ENCODE results near the gene CPB2. TPM values are rescaled to one million over a fixed set of nuclear protein-coding genes. Genes with fewer than 3 reads are reported as not detected.

The CPB2 gene, protein sequence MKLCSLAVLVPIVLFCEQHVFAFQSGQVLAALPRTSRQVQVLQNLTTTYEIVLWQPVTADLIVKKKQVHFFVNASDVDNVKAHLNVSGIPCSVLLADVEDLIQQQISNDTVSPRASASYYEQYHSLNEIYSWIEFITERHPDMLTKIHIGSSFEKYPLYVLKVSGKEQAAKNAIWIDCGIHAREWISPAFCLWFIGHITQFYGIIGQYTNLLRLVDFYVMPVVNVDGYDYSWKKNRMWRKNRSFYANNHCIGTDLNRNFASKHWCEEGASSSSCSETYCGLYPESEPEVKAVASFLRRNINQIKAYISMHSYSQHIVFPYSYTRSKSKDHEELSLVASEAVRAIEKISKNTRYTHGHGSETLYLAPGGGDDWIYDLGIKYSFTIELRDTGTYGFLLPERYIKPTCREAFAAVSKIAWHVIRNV
- total RNA-seq (2021; fragmentation: NEBNext Ultra II Directional; extraction: Animal tissue kit (Norgen Biotek cat#: 25700)), result not detected
- long read RNA-seq, result 0 reads

- DNase-seq, result no peak
- Mint-ChIP-seq H3K36me3 (ENCODE audit: low read depth) (no peaks in the 10 kb centered on the region), H3K4me1 (ENCODE audit: low read depth) (peaks cover 5% of the 10 kb centered on the region; the same call in 1 of the 2 replicates), H3K27ac (no peak within 1 kb of the TSS), H3K9me3 (no peaks in the 10 kb centered on the region), H3K4me3 (no peak within 1 kb of the TSS), H3K27me3 (ENCODE audit: insufficient read depth) (no peaks in the 10 kb centered on the region)
- TF ChIP-seq CTCF (IDR thresholded peaks at IDR 0.05), result no peak
These were observed at the start of gene CPB2 for GRCh38 chr13:46104868-46105267. TSS of gene CPB2 (minus strand) at chr13:46105033. CDS start at chr13:46105009, 24 bp downstream.

GRCh38 chr13:46154136-46154801 is 49.4 kb upstream of the CPB2 start:
- Mint-ChIP-seq H3K27me3 (ENCODE audit: insufficient read depth) (peaks cover 8% of the 10 kb centered on the region), H3K9me3 (no peaks in the 10 kb centered on the region), H3K4me3 (no peak overlapping the region), H3K36me3 (ENCODE audit: low read depth) (no peaks in the 10 kb centered on the region), H3K4me1 (ENCODE audit: low read depth) (no peaks in the 10 kb centered on the region; the same call in 1 of the 2 replicates), H3K27ac (no peak overlapping the region)
- no peak for TF ChIP-seq CTCF (IDR thresholded peaks at IDR 0.05)
- DNase-seq, result no peak

DNA sequence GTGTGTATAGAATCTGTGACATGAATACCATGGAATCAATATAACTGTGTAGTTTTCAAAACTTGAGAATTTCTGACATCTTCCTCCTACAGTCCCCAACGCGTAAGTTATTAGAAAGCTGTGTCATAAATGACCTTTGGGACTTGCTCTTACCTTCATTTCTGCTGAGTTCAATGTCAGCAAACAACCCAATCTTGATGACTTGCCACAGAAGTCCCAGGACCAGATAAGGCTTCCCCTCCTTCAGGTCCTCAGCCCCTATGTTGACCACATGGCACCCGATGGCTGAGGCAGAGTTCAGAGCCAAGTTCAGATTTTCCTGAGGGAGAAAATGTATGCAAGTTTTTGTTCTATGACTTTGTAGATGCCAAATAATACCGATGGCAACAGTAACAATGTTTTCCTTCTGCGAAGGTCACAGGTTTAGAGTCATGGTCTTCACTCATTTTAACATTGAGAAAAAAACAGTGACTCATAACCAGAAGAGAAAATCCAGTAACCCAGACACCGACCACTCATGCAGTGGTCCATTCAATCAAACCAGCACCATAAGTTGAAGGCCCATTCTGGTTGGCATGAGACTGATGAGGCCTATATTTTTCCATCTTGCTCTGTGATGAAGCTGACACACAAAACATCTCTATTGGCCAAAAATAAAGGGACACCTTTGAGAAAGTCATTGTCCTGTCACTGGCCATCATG is 47.9 kb upstream of the CPB2 start:
- DNase-seq, result no peak
- TF ChIP-seq CTCF (IDR thresholded peaks at IDR 0.05), result no peak
- Mint-ChIP-seq H3K27ac (no peak overlapping the region), H3K27me3 (ENCODE audit: insufficient read depth) (peaks cover 8% of the 10 kb centered on the region), H3K4me1 (ENCODE audit: low read depth) (no peaks in the 10 kb centered on the region; the same call in 1 of the 2 replicates), H3K36me3 (ENCODE audit: low read depth) (no peaks in the 10 kb centered on the region), H3K9me3 (no peaks in the 10 kb centered on the region), H3K4me3 (no peak overlapping the region; the same call in 1 of the 2 replicates)

GRCh38 chr13:46150134-46150693 is 45.4 kb upstream of the CPB2 start:
- H3K4me1 Mint-ChIP-seq (ENCODE audit: low read depth), result no peaks in the 10 kb centered on the region; the same call in 1 of the 2 replicates
- H3K4me3 Mint-ChIP-seq, result no peak overlapping the region
- H3K27ac Mint-ChIP-seq, result no peak overlapping the region
- H3K36me3 Mint-ChIP-seq (ENCODE audit: low read depth), result no peaks in the 10 kb centered on the region
- H3K27me3 Mint-ChIP-seq (ENCODE audit: insufficient read depth), result peaks cover 11% of the 10 kb centered on the region
- no peak for TF ChIP-seq CTCF (IDR thresholded peaks at IDR 0.05)
- no peaks in the 10 kb centered on the region for H3K9me3 Mint-ChIP-seq
- DNase-seq, result no peak

Measured in HFFc6 (cell line).